Activated CD8-positive, alpha-beta memory T cell treated with anti-CD3 and anti-CD28 coated beads for 24 hours (primary cell): ENCODE results near the gene OR51V1.
"Not testable (repeated sequence)": the region's sequence is repeated elsewhere in the genome, so short reads cannot be mapped to it uniquely, and the experiment has no call there.

Experiments used
- DNase-seq: peaks from one replicate; pipeline ENCODE4 v3.0.0-alpha.2; 2020

OR51V1 gene

DNA sequence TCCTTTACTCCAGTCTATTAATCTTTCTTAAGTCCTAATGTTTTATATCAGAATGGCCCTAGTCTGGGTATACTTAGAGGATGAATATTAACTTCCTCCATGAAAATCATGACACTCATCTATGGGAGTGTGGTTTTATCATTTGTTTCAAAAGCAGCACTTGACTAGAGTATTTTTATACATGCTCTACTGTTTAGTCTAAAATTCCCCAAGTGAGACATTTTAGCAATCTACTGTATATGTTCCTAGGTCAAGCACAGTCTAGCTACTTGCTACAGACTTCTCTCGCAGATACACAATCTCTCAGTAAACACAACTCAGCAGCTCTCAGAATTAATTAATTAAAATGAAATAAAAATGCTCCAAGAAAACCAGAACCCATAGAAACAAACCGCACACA is 29.3 kb upstream of the OR51V1 start:
- DNase-seq, result no peak

DNA sequence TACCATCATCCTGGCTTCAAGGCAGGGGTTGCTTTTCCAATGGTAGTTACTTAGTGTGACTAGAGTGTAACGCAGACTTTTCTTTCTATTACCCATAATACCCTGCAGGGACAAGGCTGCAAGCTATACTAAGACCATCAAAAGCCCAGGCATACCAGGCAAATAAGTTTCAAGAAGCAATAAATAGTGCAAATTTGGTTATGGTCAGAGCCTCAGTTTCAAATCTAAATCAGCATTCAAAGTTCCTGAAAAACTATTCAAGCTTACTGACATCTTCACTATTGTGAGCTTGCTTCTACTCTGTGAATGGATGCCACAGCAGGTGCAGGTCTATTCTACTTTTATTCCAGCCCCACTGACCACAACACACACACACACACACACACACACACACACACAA is 28.9 kb upstream of the OR51V1 start:
- DNase-seq, result no peak

DNA sequence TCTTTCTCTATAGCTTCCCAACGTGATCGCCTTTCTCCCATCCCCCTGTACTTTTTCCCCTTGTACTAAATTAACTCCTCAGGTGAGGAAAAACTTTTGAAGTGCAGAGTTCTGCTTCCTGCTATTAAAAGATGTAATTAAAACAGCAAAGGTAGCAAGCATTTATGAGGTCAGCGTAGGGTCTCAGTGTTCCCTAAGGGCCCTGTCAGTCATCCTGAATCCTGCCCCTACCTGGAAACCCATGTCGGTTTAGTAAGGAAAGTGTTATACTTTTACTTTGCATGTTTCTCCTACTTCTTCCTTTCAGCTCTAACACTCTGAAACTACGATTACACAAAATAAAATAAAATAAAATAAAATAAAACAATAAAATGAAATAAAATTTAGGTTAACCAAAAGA is 27.6 kb upstream of the OR51V1 start:
- DNase-seq, result no peak

DNA sequence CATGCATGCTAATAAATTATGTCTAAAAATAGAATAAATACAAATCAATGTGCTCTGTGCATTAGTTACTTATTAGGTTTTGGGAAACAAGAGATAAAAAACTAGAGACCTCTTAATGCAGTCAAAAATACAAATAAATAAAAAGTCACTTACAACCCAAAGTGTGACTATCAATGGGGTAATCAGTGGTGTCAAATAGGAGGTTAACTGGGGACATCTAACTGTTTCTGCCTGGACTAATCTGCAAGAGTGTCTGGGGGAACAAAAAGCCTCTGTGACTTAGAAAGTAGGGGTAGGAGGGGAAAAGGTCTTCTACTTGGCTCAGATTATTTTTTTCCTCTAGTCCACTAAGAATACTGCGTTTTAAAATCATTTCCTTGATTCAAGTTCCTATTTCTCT is 27.2 kb upstream of the OR51V1 start:
- DNase-seq, result no peak

DNA sequence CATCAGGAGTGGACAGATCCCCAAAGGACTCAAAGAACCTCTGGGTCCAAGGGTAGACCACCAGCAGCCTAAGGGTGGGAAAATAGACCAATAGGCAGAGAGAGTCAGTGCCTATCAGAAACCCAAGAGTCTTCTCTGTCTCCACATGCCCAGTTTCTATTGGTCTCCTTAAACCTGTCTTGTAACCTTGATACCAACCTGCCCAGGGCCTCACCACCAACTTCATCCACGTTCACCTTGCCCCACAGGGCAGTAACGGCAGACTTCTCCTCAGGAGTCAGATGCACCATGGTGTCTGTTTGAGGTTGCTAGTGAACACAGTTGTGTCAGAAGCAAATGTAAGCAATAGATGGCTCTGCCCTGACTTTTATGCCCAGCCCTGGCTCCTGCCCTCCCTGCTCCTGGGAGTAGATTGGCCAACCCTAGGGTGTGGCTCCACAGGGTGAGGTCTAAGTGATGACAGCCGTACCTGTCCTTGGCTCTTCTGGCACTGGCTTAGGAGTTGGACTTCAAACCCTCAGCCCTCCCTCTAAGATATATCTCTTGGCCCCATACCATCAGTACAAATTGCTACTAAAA is 26.3 kb upstream of the OR51V1 start, which contains the start of gene HBB:
TSS of gene HBB (minus strand) at position 340 of the 579 bp plus-strand sequence. CDS start at position 290, 50 bp downstream.
- DNase-seq, result no peak

DNA sequence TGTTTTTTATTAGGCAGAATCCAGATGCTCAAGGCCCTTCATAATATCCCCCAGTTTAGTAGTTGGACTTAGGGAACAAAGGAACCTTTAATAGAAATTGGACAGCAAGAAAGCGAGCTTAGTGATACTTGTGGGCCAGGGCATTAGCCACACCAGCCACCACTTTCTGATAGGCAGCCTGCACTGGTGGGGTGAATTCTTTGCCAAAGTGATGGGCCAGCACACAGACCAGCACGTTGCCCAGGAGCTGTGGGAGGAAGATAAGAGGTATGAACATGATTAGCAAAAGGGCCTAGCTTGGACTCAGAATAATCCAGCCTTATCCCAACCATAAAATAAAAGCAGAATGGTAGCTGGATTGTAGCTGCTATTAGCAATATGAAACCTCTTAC is 25.0 kb upstream of the OR51V1 start:
- no peak for DNase-seq

DNA sequence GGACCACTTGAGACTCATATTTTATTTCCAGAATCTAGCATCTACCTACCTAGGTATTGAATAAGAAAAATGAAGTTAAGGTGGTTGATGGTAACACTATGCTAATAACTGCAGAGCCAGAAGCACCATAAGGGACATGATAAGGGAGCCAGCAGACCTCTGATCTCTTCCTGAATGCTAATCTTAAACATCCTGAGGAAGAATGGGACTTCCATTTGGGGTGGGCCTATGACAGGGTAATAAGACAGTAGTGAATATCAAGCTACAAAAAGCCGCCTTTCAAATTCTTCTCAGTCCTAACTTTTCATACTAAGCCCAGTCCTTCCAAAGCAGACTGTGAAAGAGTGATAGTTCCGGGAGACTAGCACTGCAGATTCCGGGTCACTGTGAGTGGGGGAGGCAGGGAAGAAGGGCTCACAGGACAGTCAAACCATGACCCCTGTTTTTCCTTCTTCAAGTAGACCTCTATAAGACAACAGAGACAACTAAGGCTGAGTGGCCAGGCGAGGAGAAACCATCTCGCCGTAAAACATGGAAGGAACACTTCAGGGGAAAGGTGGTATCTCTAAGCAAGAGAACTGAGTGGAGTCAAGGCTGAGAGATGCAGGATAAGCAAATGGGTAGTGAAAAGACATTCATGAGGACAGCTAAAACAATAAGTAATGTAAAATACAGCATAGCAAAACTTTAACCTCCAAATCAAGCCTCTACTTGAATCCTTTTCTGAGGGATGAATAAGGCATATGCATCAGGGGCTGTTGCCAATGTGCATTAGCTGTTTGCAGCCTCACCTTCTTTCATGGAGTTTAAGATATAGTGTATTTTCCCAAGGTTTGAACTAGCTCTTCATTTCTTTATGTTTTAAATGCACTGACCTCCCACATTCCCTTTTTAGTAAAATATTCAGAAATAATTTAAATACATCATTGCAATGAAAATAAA is 24.3 kb upstream of the OR51V1 start:
- no peak for DNase-seq

DNA sequence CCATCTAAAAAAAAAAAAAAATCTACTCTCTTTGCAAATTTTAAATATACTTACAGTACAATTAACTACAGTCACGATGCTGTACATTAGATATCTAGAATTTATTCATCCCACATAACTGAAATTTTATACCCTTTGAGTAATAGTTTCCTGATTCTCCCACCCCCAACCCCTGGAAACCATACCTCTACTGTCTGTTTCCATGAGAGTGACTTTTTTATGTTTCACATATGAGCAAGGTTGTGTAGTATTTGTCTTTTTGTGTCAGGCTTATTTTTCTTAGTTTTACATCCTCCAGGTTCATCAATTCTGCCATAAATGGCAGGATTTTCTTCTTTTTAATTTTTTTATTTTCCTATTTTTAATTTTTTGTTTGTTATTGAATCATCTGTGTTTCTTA is 23.2 kb upstream of the OR51V1 start:
- DNase-seq, result no peak

DNA sequence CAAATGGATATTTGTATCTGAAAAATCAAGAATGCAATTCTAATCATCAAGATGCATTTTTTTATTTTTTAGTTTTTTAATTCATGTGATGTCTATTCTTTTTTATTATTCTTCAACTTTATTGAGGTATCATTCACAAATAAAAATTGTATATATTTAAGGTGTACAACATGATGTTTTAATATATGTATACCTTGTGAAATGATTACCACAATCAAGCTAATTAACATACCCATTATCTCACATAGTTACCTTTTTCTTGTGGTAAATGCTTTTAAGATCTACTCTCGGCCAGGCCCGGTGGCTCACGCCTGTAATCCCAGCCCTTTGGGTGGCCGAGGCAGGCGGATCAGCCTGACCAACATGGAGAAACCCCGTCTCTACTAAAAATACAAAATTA is 22.7 kb upstream of the OR51V1 start:
- no peak for DNase-seq

DNA sequence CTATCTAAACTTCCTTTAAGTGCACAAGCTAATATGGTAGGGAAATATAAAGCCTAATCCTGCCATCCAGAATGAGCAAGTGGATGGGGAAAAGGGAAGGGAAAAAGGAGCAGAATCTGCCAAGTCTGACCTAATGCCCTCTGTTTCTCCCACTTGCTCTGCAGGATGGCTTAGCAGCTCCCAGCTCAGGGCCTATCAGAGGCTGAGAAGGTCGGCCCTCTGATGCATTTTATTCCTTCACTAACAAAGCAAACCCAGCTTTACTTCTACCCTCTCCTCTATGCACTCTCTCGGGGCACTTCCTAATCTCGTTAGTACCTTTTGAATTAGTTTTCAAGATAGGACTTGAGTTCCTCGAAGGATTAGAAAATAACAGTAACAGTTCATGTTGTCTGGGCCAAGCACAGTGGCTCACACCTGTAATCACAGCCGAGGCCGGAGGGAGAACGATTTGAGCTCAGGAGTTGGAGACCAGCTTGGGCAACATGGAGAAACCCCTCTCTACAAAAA is 9.9 kb upstream of the OR51V1 start:
- no peak for DNase-seq

DNA sequence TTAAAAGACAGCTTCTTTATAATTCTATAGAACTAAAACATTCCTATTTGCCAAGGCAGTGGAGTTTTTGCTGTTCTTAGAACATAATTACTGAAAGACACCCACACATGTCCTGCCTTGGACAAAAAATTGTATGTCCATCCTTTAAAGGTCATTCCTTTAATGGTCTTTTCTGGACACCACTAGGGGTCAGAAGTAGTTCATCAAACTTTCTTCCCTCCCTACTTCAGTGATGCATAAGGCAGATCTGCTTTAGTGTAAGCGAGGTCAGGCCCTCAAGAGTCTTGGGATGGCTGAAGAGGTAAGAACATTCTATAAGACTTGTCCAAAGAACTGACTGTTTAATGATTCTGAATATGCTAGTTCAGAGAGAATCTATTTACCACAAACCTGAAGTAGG is 4.3 kb upstream of the OR51V1 start:
- DNase-seq, result no peak

DNA sequence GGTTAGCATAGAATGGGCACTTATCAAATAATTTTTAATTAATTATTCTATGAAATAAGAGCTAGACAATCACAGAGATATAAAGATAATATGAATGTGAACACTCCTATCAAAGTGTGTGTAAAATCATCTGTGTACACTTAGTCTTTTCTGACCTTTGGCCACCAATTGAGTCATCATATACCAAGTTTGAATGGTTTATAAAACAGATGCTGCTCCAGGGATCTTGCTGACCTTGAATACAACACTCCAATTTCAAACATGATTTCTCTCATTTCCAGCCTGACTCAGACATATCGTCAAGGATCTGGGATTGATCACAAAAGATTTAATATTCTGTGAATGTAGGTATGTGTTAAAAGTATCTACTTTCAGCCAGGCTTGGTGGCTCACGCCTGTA is 2.9 kb upstream of the OR51V1 start:
- DNase-seq, result no peak

DNA sequence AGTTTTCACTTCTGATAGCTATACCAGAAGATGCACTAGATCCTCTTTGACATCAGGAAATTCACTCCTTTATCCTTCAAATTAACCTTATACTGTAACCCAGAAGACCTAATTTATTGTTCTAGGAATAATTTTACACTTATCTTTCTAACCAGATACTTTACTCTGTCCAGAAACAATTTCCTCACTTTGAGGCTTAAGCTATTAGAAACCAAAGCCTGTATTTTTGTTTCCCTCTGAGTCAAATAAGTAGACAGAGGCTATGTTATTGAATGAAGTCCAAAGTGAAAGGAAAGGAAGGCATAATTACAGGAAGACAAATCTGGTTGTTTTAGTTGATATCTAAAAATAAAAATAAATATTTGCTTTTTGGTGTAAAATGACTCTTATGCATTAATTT is 2.2 kb downstream of the OR51V1 start:
- no peak for DNase-seq

DNA sequence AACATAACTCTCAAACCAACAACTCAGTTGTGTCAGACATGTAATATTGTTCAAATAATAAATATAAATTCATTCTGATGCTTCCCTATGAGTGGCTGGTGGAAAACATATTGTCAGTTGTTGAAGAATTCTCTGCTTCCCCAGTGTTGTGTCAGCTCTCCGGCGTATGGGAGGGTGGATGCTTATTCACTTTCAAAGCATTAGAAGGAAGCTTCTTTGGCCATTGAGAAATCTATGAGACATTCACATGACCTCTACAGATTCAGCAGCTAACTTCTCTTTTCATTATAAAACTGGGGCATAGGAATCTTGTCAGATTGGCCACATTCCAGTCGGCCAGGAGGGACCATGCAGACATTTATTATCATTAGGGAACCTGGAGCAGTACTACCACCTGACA is 2.9 kb downstream of the OR51V1 start:
- DNase-seq, result no peak

DNA sequence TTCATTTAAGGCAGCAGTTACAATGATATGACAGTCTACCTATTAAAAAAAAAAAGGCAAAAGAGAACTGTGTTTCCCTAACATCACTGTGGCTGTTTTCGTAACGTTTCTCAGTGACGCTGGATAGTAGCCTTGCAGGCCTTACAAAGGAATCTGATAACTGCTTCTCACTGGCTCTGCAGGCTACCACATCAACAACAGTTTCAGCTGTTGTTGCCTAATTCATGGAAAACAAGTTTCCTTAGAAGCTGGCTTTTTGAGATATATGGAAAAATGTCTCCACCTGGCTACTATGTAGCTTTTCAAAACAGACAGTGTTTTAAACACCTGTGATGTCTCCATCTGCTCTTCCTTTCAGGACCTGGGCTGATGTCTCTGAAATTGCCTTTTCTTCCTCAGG is 3.8 kb downstream of the OR51V1 start:
- no peak for DNase-seq

DNA sequence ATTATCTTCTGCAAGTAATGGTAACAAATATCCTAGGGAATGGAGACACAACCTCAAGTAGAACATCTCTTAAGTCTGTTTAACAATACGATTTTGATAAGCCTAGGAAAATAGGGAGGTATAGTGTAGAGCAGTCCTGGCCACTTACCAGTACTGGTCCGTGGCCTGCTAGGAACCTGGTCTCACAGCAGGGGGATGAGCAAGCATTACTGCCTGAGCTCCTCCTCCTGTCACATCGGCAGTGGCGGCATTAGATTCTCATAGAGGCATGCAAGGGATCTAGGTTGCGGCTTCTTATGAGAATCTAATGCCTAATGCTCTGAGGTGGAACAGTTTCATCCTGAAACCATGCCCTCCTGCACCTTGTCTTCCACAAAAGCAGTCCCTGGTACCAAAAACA is 4.4 kb downstream of the OR51V1 start:
- DNase-seq, result no peak

DNA sequence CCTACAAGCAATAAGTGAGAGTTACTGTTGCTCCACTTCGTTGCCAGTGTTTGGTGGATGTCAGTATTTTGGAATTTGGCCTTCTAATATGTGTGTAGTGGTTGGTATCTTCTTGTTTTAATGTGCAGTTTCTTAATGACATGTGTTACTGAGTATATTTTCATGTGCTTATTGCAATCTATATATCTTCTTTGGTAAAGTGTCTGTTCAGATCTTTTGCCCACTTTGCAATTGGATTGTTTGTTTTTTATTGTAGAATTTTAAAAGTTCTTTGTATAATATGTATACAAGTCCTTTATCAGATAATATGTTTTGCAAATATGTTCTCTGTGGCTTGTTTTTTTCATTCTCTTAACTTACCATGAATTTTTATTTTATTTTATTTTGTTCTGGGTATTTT is 7.7 kb downstream of the OR51V1 start:
- DNase-seq, result no peak

DNA sequence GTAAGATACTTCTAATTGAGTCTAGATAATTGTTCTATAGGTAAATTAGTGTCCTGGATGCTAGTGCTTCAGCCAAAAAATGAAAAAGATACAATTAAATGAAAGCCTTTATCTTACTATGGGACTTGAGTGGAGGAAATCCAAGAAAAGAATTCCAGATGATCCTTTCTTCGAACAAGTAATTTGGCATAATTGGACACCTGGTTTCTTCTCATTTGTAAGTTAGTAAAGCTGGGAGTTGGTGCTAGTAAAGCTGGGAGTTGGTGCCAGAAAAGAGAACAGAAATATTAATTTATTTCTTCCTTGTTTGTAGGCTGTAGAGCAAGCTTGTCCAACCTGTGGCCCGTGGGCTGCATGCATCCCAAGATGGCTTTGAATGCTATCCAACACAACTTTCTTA is 12.3 kb downstream of the OR51V1 start:
- no peak for DNase-seq

DNA sequence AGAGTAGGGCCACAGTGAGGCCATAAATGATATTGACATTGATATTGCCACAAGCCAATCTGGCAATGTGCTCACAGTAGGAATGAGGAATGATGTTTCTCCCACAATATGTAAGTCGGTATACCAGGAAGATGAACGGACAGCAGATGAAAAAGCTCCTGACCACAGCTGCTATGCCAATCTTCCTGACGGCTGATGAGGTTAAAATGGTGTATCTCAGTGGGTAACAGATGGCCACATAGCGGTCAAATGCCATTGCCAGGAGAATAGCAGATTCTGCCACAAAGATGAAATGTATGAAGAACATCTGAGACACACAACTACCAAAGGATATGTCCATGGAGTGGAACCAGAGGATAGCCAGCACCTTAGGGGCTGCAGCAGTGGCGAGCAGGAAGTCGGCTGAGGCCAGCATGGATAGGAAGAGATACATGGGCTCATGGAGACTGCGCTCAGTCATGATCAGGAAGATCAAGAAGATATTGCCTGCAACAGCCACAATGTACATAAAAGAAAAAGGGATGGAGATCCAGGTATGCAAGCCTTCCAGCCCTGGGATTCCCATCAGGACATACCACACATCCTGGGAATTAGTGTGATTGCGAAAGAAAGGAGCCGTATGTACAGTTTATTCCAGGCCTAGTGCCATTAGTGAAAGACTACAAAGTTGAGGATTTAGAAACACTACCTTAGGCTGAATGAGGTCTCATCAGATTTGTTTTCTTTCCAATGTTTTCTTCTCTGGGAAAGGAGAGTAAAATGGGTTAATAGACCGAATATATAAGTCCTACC is 22.2 kb downstream of the OR51V1 start:
- DNase-seq, result no peak

DNA sequence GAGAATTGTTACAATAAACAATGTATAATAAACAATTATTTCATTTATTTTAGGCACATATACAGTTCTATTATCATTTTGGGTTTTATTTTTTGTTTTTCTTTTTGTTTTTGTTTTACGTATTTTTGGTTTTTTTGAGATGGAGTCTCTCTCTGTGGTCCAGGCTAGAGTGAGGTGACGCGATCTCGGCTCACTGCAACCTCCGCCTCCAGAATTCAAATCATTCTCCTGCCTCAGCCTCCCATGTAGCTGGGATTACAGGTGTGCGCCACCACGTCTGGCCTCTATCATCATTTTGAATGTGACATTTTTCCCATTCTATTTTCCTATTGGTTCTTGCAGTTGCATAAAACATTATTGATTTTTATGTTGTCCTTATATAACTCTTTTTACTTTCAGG is 25.5 kb downstream of the OR51V1 start:
- no peak for DNase-seq

DNA sequence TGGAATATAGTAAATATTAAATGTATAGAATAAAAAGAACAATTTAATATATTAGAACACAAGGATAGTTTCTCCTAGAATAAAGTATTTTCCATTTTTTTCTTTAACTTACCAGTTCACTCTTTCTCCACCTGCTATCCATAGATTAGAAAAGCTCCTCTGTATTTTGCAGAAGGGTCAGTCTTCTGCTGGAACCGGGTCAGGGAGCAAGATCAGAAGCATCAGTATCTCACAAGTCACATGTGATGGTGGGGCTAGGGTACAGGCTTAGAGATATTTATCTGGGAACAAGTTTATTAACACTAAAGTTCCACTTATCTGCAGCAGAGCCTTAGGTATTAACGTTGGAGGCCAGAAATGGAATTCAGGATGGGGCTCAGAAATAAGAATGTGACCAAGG is 28.6 kb downstream of the OR51V1 start:
- DNase-seq, result no peak

DNA sequence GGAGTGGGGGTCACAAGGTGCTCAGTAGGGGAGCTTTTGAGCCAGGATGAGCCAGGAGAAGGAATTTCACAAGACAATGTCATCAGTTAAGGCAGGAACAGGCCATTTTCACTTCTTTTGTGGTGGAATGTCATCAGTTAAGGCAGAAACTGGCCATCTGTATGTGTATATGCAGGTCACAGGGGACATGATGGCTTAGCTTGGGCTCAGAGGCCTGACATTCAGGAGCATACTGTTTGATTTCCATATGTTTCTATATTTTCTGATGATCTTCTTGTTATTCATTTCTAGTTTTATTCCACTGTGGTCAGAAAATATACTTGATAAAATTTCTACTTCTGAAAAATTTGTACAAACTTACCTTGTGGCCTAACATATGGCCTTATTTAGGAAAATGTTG is 34.6 kb downstream of the OR51V1 start:
- not testable (repeated sequence) for DNase-seq

DNA sequence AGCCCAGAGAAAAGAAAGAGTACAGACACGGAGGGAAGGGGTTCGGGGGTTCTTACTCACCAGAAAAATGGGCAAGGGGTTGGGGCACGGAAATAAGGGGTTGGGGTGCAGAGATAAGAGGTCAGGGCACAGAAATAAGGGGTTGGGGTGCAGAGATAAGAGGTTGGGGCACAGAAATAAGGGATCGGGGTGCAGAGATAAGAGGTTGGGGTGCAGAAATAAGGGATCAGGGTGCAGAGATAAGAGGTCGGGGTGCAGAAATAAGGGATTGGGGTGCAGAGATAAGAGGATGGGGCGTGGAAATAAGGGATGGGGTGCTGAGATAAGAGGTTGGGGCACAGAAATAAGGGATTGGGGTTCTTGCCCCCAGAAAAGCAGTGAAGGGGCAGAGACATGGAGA is 35.7 kb downstream of the OR51V1 start:
- not testable (repeated sequence) for DNase-seq

DNA sequence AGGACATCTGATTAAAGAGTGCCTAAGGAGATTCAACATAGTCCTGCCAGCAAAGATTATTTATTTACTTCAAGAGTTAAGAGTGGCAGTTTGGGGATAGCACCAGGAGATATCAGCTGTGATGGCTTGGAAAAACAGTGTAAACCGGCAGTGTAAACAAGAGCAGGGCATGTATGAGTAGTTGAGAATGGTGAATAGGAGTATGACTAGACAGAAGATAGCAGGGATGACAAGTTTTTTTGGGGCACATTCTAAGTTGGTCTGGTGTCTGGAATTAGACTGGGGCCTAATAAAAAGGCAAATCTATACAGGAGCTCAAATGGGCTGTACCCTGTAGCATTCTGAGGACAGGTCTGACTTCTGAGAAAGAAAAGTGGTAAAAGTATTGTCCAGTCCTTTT is 39.4 kb downstream of the OR51V1 start:
- not testable (repeated sequence) for DNase-seq
